H9 (cell line): ENCODE results near the gene OPHN1. TPM values are rescaled to one million over a fixed set of nuclear protein-coding genes. Genes with fewer than 3 reads are reported as not detected.

ENCODE experiments used
- DNase-seq: peaks from one replicate; pipeline ENCODE4 v3.0.0-alpha.2; 2017
- H2AFZ ChIP-seq: one replicate; pipeline ENCODE4 v1.6.1; 2013; ENCODE audit warnings: mild to moderate bottlenecking, low read length, control low read depth, moderate library complexity
- H2AK5ac ChIP-seq: 2 replicates; pipeline ENCODE4 v1.6.1; 2013; ENCODE audit warnings: low read length, control low read depth, mixed read lengths; ENCODE audit not compliant: insufficient read length
- H2BK120ac ChIP-seq: one replicate; pipeline ENCODE4 v1.6.1; 2013; ENCODE audit warnings: low read depth, mild to moderate bottlenecking, low read length, control low read depth, inconsistent platforms; ENCODE audit not compliant: poor library complexity, severe bottlenecking
- H2BK12ac ChIP-seq: 2 replicates; pipeline ENCODE4 v1.6.1; 2013; ENCODE audit warnings: low read length, control low read depth, mixed read lengths, low read depth; ENCODE audit not compliant: insufficient read length
- H2BK15ac ChIP-seq: 2 replicates; pipeline ENCODE4 v1.6.1; 2013; ENCODE audit warnings: low read depth, low read length, control low read depth
- H2BK20ac ChIP-seq: one replicate; pipeline ENCODE4 v1.6.1; 2013; ENCODE audit warnings: low read depth, mild to moderate bottlenecking, low read length, control low read depth, inconsistent platforms; ENCODE audit not compliant: poor library complexity, severe bottlenecking
- H2BK5ac ChIP-seq: 2 replicates; pipeline ENCODE4 v1.6.1; 2013; ENCODE audit warnings: low read length, control low read depth, mixed read lengths; ENCODE audit not compliant: insufficient read length
- H3K14ac ChIP-seq: 2 replicates; pipeline ENCODE4 v1.6.1; 2013; ENCODE audit warnings: low read length, control low read depth; ENCODE audit not compliant: insufficient read depth
- H3K18ac ChIP-seq: 2 replicates; pipeline ENCODE4 v1.6.1; 2013; ENCODE audit warnings: low read depth, mild to moderate bottlenecking, mixed read lengths, low read length, control low read depth; ENCODE audit not compliant: insufficient read length
- H3K23ac ChIP-seq: 2 replicates; pipeline ENCODE4 v1.6.1; 2013; ENCODE audit warnings: low read length, control low read depth, mixed read lengths, low read depth; ENCODE audit not compliant: insufficient read length
- H3K23me2 ChIP-seq: 2 replicates; pipeline ENCODE4 v1.6.1; 2013; ENCODE audit warnings: low read depth, mild to moderate bottlenecking, mixed read lengths, low read length, control low read depth; ENCODE audit not compliant: insufficient read length, poor library complexity, severe bottlenecking
- H3K27ac ChIP-seq: 2 replicates; pipeline ENCODE4 v1.5.1; 2013; ENCODE audit warnings: low read length, control low read depth, mixed read lengths, low read depth; ENCODE audit not compliant: insufficient read length
- H3K27me3 ChIP-seq: 2 replicates; pipeline ENCODE4 v1.6.1; 2013; ENCODE audit warnings: low read length, control low read depth, inconsistent platforms; ENCODE audit not compliant: insufficient read depth
- H3K4ac ChIP-seq: 2 replicates; pipeline ENCODE4 v1.6.1; 2013; ENCODE audit warnings: low read depth, mild to moderate bottlenecking, control low read depth, inconsistent platforms, low read length, moderate library complexity
- H3K4me1 ChIP-seq: 2 replicates; pipeline ENCODE4 v1.6.1; 2013; ENCODE audit warnings: low read length, control low read depth, inconsistent platforms; ENCODE audit not compliant: insufficient read depth
- H3K4me2 ChIP-seq: 2 replicates; pipeline ENCODE4 v1.6.1; 2013; ENCODE audit warnings: low read length, control low read depth, mixed read lengths; ENCODE audit not compliant: insufficient read length, insufficient read depth
- H3K56ac ChIP-seq: 2 replicates; pipeline ENCODE4 v1.6.1; 2013; ENCODE audit warnings: low read depth, mild to moderate bottlenecking, mixed read lengths, low read length, control low read depth; ENCODE audit not compliant: insufficient read length
- H3K79me1 ChIP-seq: 2 replicates; pipeline ENCODE4 v1.6.1; 2013; ENCODE audit warnings: low read depth, mild to moderate bottlenecking, moderate library complexity, low read length, control low read depth, inconsistent platforms; ENCODE audit not compliant: insufficient read depth, poor library complexity, severe bottlenecking
- H3K79me2 ChIP-seq: 2 replicates; pipeline ENCODE4 v1.6.1; 2013; ENCODE audit warnings: low read length, control low read depth, inconsistent platforms; ENCODE audit not compliant: insufficient read depth
- H3K9ac ChIP-seq: 2 replicates; pipeline ENCODE4 v1.6.1; 2013; ENCODE audit warnings: low read length, control low read depth, mixed read lengths; ENCODE audit not compliant: insufficient read length; ENCODE audit errors: extremely low read depth
- H3K9me3 ChIP-seq: one replicate; pipeline ENCODE4 v1.6.1; 2013; ENCODE audit warnings: low read depth, low read length, inconsistent platforms; ENCODE audit not compliant: control insufficient read depth
- H3T11ph ChIP-seq: one replicate; pipeline ENCODE4 v1.6.1; 2013; ENCODE audit warnings: mild to moderate bottlenecking, low read length, control low read depth, inconsistent platforms
- H4K20me1 ChIP-seq: one replicate; pipeline ENCODE4 v1.6.1; 2013; ENCODE audit not compliant: control insufficient read depth, insufficient read length, insufficient read depth
- H4K5ac ChIP-seq: 2 replicates; pipeline ENCODE4 v1.6.1; 2013; ENCODE audit warnings: low read depth, mild to moderate bottlenecking, mixed read lengths, low read length, control low read depth; ENCODE audit not compliant: insufficient read length
- H4K8ac ChIP-seq: replicated peaks from 2 replicates; pipeline ENCODE4 v1.6.1; 2013; ENCODE audit warnings: low read length, control low read depth, mixed read lengths, low read depth; ENCODE audit not compliant: insufficient read length
- H4K91ac ChIP-seq: 2 replicates; pipeline ENCODE4 v1.6.1; 2013; ENCODE audit warnings: low read depth, mild to moderate bottlenecking, moderate library complexity, mixed read lengths, low read length, control low read depth; ENCODE audit not compliant: insufficient read length
- H3K27ac Mint-ChIP-seq, 3 experiments: 2 replicates in 2 of 3; 3 replicates in 1 of 3; pipeline ENCODE4 v1.8.0; 2020 to 2021; ENCODE audit warnings: mixed read lengths in 3 of 3, mild to moderate bottlenecking in 1 of 3, moderate library complexity in 1 of 3
- H3K27me3 Mint-ChIP-seq: 2 replicates; pipeline ENCODE4 v1.8.0; 2021; ENCODE audit warnings: low read depth, mild to moderate bottlenecking, moderate library complexity, mixed read lengths
- H3K36me3 Mint-ChIP-seq, 3 experiments: 2 replicates in 2 of 3; 3 replicates in 1 of 3; pipeline ENCODE4 v1.8.0; 2020 to 2021; ENCODE audit warnings: low read depth in 3 of 3, mixed read lengths in 3 of 3; ENCODE audit not compliant: insufficient read depth in 1 of 3
- H3K4me1 Mint-ChIP-seq, 2 experiments: 2 replicates each; pipeline ENCODE4 v1.8.0; 2020; ENCODE audit warnings: mixed read lengths in 2 of 2
- H3K4me3 Mint-ChIP-seq, 2 experiments: 2 replicates in 1 of 2; 3 replicates in 1 of 2; pipeline ENCODE4 v1.8.0; 2020 to 2021; ENCODE audit warnings: mild to moderate bottlenecking in 2 of 2, mixed read lengths in 2 of 2, moderate library complexity in 1 of 2
- H3K9me3 Mint-ChIP-seq, 2 experiments: 2 replicates in 1 of 2; 3 replicates in 1 of 2; pipeline ENCODE4 v1.8.0; 2020; ENCODE audit warnings: mild to moderate bottlenecking in 2 of 2, mixed read lengths in 2 of 2, moderate library complexity in 1 of 2
- total RNA-seq: library from RNA; stranded (reverse); gene quantifications from 2 replicates; pipeline ENCODE4 v1.2.1, GENCODE V29; 2021
- TF ChIP-seq, protein P1 (sequence below): fragments of 200-600 bp; sonication (generic); conservative IDR thresholded peaks from 3 replicates; pipeline ENCODE4 v1.8.0; 2021; ENCODE audit warnings: antibody characterized with exemption, mild to moderate bottlenecking

OPHN1 gene
- total RNA-seq, 1 experiment from 2014 or later = 1.5 TPM

DNA sequence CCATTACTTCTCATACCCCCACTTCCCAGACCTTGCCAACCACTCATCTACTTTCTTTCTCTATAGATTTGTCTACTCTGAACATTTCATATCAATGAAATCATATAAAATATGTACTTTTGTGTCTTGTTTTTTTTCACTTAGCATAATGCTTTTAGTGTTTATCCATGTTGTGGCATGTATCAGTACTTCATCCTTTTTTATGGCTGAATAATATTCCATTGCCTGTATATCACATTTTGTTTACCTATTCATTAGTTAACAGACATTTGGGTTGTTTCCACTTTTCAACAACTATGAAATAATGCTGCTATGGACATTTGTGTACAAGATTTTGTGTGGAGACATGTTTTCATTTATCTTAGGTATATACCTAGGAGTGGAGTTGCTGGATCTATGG lies 324.1 kb downstream of the OPHN1 start:
- TF ChIP-seq, protein P1, sequence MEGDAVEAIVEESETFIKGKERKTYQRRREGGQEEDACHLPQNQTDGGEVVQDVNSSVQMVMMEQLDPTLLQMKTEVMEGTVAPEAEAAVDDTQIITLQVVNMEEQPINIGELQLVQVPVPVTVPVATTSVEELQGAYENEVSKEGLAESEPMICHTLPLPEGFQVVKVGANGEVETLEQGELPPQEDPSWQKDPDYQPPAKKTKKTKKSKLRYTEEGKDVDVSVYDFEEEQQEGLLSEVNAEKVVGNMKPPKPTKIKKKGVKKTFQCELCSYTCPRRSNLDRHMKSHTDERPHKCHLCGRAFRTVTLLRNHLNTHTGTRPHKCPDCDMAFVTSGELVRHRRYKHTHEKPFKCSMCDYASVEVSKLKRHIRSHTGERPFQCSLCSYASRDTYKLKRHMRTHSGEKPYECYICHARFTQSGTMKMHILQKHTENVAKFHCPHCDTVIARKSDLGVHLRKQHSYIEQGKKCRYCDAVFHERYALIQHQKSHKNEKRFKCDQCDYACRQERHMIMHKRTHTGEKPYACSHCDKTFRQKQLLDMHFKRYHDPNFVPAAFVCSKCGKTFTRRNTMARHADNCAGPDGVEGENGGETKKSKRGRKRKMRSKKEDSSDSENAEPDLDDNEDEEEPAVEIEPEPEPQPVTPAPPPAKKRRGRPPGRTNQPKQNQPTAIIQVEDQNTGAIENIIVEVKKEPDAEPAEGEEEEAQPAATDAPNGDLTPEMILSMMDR = no peak
- no peaks in the 10 kb centered on the region for H3K23me2 ChIP-seq
- no peak overlapping the region for H2BK15ac ChIP-seq
- peaks cover 11 to 14% of the 10 kb centered on the region in 2 experiments for H3K4me1 Mint-ChIP-seq
- H3K4me3 Mint-ChIP-seq = no peak overlapping the region
- H2AK5ac ChIP-seq = no peak overlapping the region
- no peak overlapping the region for H3K23ac ChIP-seq
- no peak for DNase-seq
- no peak overlapping the region for H3K4ac ChIP-seq
- no peaks in the 10 kb centered on the region for H3K79me2 ChIP-seq
- H3K27ac ChIP-seq = no peak overlapping the region
- no peaks in the 10 kb centered on the region for H4K20me1 ChIP-seq
- no peaks in the 10 kb centered on the region for H3K27me3 ChIP-seq
- H4K91ac ChIP-seq = no peak overlapping the region
- no peak overlapping the region for H2BK20ac ChIP-seq
- H4K5ac ChIP-seq = no peak overlapping the region
- peaks cover 48 to 57% of the 10 kb centered on the region in 2 experiments for H3K9me3 Mint-ChIP-seq
- H3K56ac ChIP-seq = no peak overlapping the region
- no peak overlapping the region for H3K4me2 ChIP-seq
- no peaks in the 10 kb centered on the region; the same call in 1 of the 2 replicates for H3K27me3 Mint-ChIP-seq
- no peak overlapping the region for H4K8ac ChIP-seq
- H3K18ac ChIP-seq = no peak overlapping the region
- peaks cover 11 to 14% (median 13%) of the 10 kb centered on the region in 3 experiments for H3K36me3 Mint-ChIP-seq
- H3K27ac Mint-ChIP-seq = no peak overlapping the region
- peaks cover 11% of the 10 kb centered on the region for H3K9me3 ChIP-seq
- H2BK12ac ChIP-seq = no peak overlapping the region
- H2AFZ ChIP-seq = no peak overlapping the region
- no peak overlapping the region for H3T11ph ChIP-seq
- no peak overlapping the region for H2BK120ac ChIP-seq
- H3K9ac ChIP-seq = no peak overlapping the region
- H3K79me1 ChIP-seq = no peaks in the 10 kb centered on the region
- H3K4me1 ChIP-seq = peaks cover 3% of the 10 kb centered on the region; the same call in 1 of the 2 replicates
- no peak overlapping the region for H2BK5ac ChIP-seq
- no peak overlapping the region for H3K14ac ChIP-seq
